BE2C (cell line): ENCODE measurements around the gene IFITM1.

Experiments
- DNase-seq: peaks from one replicate; pipeline ENCODE4 v3.0.0-alpha.2; 2020
- H3K27me3 ChIP-seq: fragments of 250-450 bp; sonication (Bioruptor Pico); 2 replicates; pipeline ENCODE4 v1.5.1; 2020; ENCODE audit warnings: mild to moderate bottlenecking
- H3K36me3 ChIP-seq: fragments of 250-450 bp; sonication (Bioruptor Pico); 2 replicates; pipeline ENCODE4 v1.5.1; 2020; ENCODE audit warnings: mild to moderate bottlenecking
- H3K4me1 ChIP-seq: fragments of 250-450 bp; sonication (Bioruptor Pico); 2 replicates; pipeline ENCODE4 v1.5.1; 2020
- H3K4me3 ChIP-seq: 2 replicates; pipeline ENCODE4 v1.5.1; 2011; ENCODE audit warnings: low read depth, low read length
- H3K9me3 ChIP-seq: fragments of 250-450 bp; sonication (Bioruptor Pico); 2 replicates; pipeline ENCODE4 v1.5.1; 2020
- TF ChIP-seq, protein P1 (sequence below): IDR thresholded peaks from 2 replicates; pipeline ENCODE4 v1.5.1; 2012; ENCODE audit warnings: mild to moderate bottlenecking, low read depth, low read length

The IFITM1 gene

DNA sequence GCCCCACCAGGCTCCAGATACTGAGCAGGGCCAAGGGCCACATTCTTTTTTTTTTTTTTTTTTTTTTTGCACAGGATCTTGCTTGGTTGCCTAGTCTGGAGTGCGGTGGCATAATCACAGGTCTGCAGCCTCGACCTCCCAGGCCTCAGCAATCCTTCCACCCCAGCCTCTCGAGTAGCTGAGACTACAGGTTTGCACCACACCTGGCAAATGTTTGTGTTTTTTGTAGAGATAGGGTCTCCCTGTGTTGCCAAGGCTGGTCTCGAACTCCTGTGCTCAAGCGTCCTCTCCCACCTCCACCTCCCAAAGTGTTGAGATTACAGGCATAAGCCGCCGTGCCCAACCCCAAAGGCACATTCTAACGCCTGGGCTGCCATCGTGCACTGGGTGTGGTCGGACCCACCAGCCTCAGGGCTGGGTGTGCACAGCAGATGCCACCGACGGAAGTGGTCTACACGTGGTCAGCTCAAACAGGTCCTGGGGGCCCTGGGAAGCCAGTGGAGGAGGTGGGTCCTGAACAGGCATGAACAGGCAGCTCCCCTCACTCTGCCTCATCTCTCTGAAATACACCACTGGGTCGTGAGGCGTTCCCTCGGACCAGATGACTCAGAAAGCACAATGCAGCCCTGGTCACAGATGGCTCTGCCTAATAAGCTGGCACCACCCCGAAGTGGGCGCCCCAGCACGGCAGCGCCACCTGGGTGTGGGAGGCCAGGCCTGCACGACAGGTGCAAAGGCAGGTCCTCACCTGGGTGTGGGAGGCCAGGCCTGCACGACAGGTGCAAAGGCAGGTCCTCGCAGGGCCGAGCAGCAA lies 50.3 kb downstream of the IFITM1 start:
- Histone ChIP-seq H3K36me3 (no peaks in the 10 kb centered on the region), H3K27me3 (peaks cover 7% of the 10 kb centered on the region), H3K4me1 (no peaks in the 10 kb centered on the region), H3K4me3 (no peak overlapping the region), H3K9me3 (no peaks in the 10 kb centered on the region)
- peak; percentile 24 for DNase-seq
- TF ChIP-seq, protein P1, sequence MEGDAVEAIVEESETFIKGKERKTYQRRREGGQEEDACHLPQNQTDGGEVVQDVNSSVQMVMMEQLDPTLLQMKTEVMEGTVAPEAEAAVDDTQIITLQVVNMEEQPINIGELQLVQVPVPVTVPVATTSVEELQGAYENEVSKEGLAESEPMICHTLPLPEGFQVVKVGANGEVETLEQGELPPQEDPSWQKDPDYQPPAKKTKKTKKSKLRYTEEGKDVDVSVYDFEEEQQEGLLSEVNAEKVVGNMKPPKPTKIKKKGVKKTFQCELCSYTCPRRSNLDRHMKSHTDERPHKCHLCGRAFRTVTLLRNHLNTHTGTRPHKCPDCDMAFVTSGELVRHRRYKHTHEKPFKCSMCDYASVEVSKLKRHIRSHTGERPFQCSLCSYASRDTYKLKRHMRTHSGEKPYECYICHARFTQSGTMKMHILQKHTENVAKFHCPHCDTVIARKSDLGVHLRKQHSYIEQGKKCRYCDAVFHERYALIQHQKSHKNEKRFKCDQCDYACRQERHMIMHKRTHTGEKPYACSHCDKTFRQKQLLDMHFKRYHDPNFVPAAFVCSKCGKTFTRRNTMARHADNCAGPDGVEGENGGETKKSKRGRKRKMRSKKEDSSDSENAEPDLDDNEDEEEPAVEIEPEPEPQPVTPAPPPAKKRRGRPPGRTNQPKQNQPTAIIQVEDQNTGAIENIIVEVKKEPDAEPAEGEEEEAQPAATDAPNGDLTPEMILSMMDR, result no peak
